CD4-positive, alpha-beta T cell treated with Interleukin-6 at 100 ng/mL for 8 hours (primary cell): ENCODE data around the gene SLC4A5.

Source experiments
- DNase-seq: peaks from one replicate; pipeline ENCODE4 v3.0.0-alpha.2; 2020; ENCODE audit warnings: mixed read lengths, low spot score

Gene SLC4A5

GRCh38 chr2:74343316-74343715 lies at the start of gene SLC4A5:
SLC4A5 (minus strand) TSS chr2:74343416; CDS start chr2:74315023, 28,393 bp downstream.
- DNase-seq = no peak

GRCh38 chr2:74392449-74392743 lies 49.2 kb upstream of the SLC4A5 start:
- DNase-seq = no peak

- DNase-seq = peak; percentile 94
Measured at GRCh38 chr2:74391580-74392448, 48.6 kb upstream of the SLC4A5 start.

- no peak for DNase-seq
Measured at GRCh38 chr2:74391209-74391579, 48.0 kb upstream of the SLC4A5 start.

- no peak for DNase-seq
Measured at GRCh38 chr2:74390606-74391005, 47.4 kb upstream of the SLC4A5 start.

GRCh38 chr2:74387346-74387745 lies 44.1 kb upstream of the SLC4A5 start:
- DNase-seq = no peak

GRCh38 chr2:74385396-74385795 lies 42.2 kb upstream of the SLC4A5 start:
- DNase-seq = no peak

- no peak for DNase-seq
Measured at GRCh38 chr2:74384051-74384450, 40.8 kb upstream of the SLC4A5 start.

GRCh38 chr2:74383254-74383653 lies 40.0 kb upstream of the SLC4A5 start:
- no peak for DNase-seq

- DNase-seq = no peak
Measured at GRCh38 chr2:74381751-74382150, 38.5 kb upstream of the SLC4A5 start.

- no peak for DNase-seq
Measured at GRCh38 chr2:74379851-74380789, 36.9 kb upstream of the SLC4A5 start, which contains the start of gene DCTN1. DCTN1 (minus strand) TSS chr2:74380311; CDS start chr2:74380037, 274 bp downstream.

GRCh38 chr2:74378007-74378406 lies 34.8 kb upstream of the SLC4A5 start:
- no peak for DNase-seq

GRCh38 chr2:74375838-74376237 lies 32.6 kb upstream of the SLC4A5 start:
- no peak for DNase-seq

GRCh38 chr2:74374509-74375205 lies 31.4 kb upstream of the SLC4A5 start:
- no peak for DNase-seq

GRCh38 chr2:74373985-74374384 lies 30.8 kb upstream of the SLC4A5 start:
- no peak for DNase-seq

- no peak for DNase-seq
Measured at GRCh38 chr2:74373221-74373676, 30.0 kb upstream of the SLC4A5 start.

GRCh38 chr2:74372674-74373073 lies 29.5 kb upstream of the SLC4A5 start:
- no peak for DNase-seq

- no peak for DNase-seq
Measured at GRCh38 chr2:74371421-74371820, 28.2 kb upstream of the SLC4A5 start.

GRCh38 chr2:74369976-74370375 lies 26.8 kb upstream of the SLC4A5 start:
- DNase-seq = no peak

GRCh38 chr2:74368499-74368898 lies 25.3 kb upstream of the SLC4A5 start:
- DNase-seq = no peak

GRCh38 chr2:74367789-74368188 lies 24.6 kb upstream of the SLC4A5 start:
- no peak for DNase-seq

GRCh38 chr2:74366036-74366435 lies 22.8 kb upstream of the SLC4A5 start:
- DNase-seq = no peak
